WTC11 (cell line): ENCODE measurements around the gene ZDHHC18. TPM values are rescaled to one million over a fixed set of nuclear protein-coding genes. Genes with fewer than 3 reads are reported as not detected.
"Not testable (repeated sequence)": the region's sequence is repeated elsewhere in the genome, so short reads cannot be mapped to it uniquely, and the experiment has no call there.

Experiments
- ATAC-seq: fragments of 200-7000 bp; cut with Tn5 transposase; 2 replicates; pipeline ENCODE4 v1.10.0; 2021; ENCODE audit warnings: mild to moderate bottlenecking, moderate library complexity
- CTCF ChIA-PET: fragments of 300-600 bp; sonication (Branson Sonifier 250); formaldehyde crosslinking; loops from one replicate; lab custom pipeline; 2021; ENCODE audit warnings: antibody characterized with exemption; lab: Charles Lee
- POLR2A ChIA-PET: fragments of 350-600 bp; sonication (Branson Sonifier 250); formaldehyde crosslinking; loops from one replicate; lab custom pipeline; 2021; ENCODE audit warnings: antibody characterized with exemption; lab: Charles Lee
- DNase-seq: peaks from one replicate; pipeline ENCODE4 v3.0.0; 2021; ENCODE audit warnings: low spot score
- H3K27ac Mint-ChIP-seq: 2 replicates; pipeline ENCODE4 v1.8.0; 2021; ENCODE audit warnings: mixed read lengths
- H3K27me3 Mint-ChIP-seq: 2 replicates; pipeline ENCODE4 v1.8.0; 2021; ENCODE audit warnings: low read depth, mild to moderate bottlenecking, moderate library complexity, mixed read lengths
- H3K36me3 Mint-ChIP-seq: 2 replicates; pipeline ENCODE4 v1.8.0; 2021; ENCODE audit warnings: mixed read lengths
- H3K4me1 Mint-ChIP-seq: 2 replicates; pipeline ENCODE4 v1.8.0; 2022; ENCODE audit warnings: mixed read lengths
- H3K4me3 Mint-ChIP-seq: 2 replicates; pipeline ENCODE4 v1.8.0; 2021; ENCODE audit warnings: mild to moderate bottlenecking, moderate library complexity, mixed read lengths
- H3K9me3 Mint-ChIP-seq: 2 replicates; pipeline ENCODE4 v1.8.0; 2021; ENCODE audit warnings: mixed read lengths
- CBFB ChIP-seq: sonication (generic); formaldehyde crosslinking; IDR thresholded peaks from 2 replicates; pipeline ENCODE4 v1.8.1; 2022; ENCODE audit warnings: mild to moderate bottlenecking, low read depth, missing genetic modification reagents
- CREB1 ChIP-seq: sonication (generic); formaldehyde crosslinking; IDR thresholded peaks from 2 replicates; pipeline ENCODE4 v1.8.0; 2023; ENCODE audit warnings: mild to moderate bottlenecking, missing genetic modification reagents
- IRF2 ChIP-seq: sonication (generic); formaldehyde crosslinking; IDR thresholded peaks from 2 replicates; pipeline ENCODE4 v1.8.0; 2022; ENCODE audit warnings: low read depth, missing genetic modification reagents, borderline replicate concordance
- NR2C2 ChIP-seq: sonication (generic); formaldehyde crosslinking; IDR thresholded peaks from 2 replicates; pipeline ENCODE4 v1.8.0; 2022; ENCODE audit warnings: mild to moderate bottlenecking, missing genetic modification reagents
- SMAD4 ChIP-seq: sonication (generic); formaldehyde crosslinking; IDR thresholded peaks from 2 replicates; pipeline ENCODE4 v1.8.0; 2022; ENCODE audit warnings: mild to moderate bottlenecking, missing genetic modification reagents
- TP53 ChIP-seq: sonication (generic); formaldehyde crosslinking; IDR thresholded peaks from 2 replicates; pipeline ENCODE4 v1.8.1; 2023; ENCODE audit warnings: mild to moderate bottlenecking, missing genetic modification reagents
- ZNF121 ChIP-seq: sonication (generic); formaldehyde crosslinking; IDR thresholded peaks from 2 replicates; pipeline ENCODE4 v1.8.0; 2023; ENCODE audit warnings: missing genetic modification reagents
- ZNF219 ChIP-seq: sonication (generic); formaldehyde crosslinking; IDR thresholded peaks from 2 replicates; pipeline ENCODE4 v1.8.0; 2023; ENCODE audit warnings: missing genetic modification reagents, mild to moderate bottlenecking, borderline replicate concordance
- ZNF263 ChIP-seq: sonication (generic); formaldehyde crosslinking; IDR thresholded peaks from 2 replicates; pipeline ENCODE4 v1.8.1; 2022; ENCODE audit warnings: low read depth, mild to moderate bottlenecking, moderate library complexity, missing genetic modification reagents
- ZNF423 ChIP-seq: fragments of 250-450 bp; sonication (Bioruptor Pico); IDR thresholded peaks from 2 replicates; pipeline ENCODE4 v2.1.2; 2022; ENCODE audit warnings: mild to moderate bottlenecking, moderate library complexity
- ZNF512 ChIP-seq: sonication (generic); formaldehyde crosslinking; IDR thresholded peaks from 2 replicates; pipeline ENCODE4 v1.8.1; 2022; ENCODE audit warnings: missing genetic modification reagents, borderline replicate concordance
- ZNF532 ChIP-seq: fragments of 250-450 bp; sonication (Bioruptor Pico); IDR thresholded peaks from 2 replicates; pipeline ENCODE4 v1.9.0; 2021; ENCODE audit warnings: mild to moderate bottlenecking, borderline replicate concordance
- total RNA-seq: library from RNA; stranded (reverse); gene quantifications from 3 replicates; pipeline ENCODE4 v1.2.3, GENCODE V29; 2021
- TF ChIP-seq, protein P1 (sequence below): sonication (generic); formaldehyde crosslinking; IDR thresholded peaks from 2 replicates; pipeline ENCODE4 v1.8.0; 2022; ENCODE audit warnings: mild to moderate bottlenecking, missing genetic modification reagents
- TF ChIP-seq, protein P2 (sequence below): sonication (generic); formaldehyde crosslinking; IDR thresholded peaks from 2 replicates; pipeline ENCODE4 v1.8.0; 2022; ENCODE audit warnings: mild to moderate bottlenecking, missing genetic modification reagents
- TF ChIP-seq, protein P3 (sequence below): sonication (generic); formaldehyde crosslinking; IDR thresholded peaks from 2 replicates; pipeline ENCODE4 v1.8.1; 2023; ENCODE audit warnings: mild to moderate bottlenecking, missing genetic modification reagents, moderate library complexity
- TF ChIP-seq, protein P4 (sequence below): sonication (generic); formaldehyde crosslinking; IDR thresholded peaks from 2 replicates; pipeline ENCODE4 v1.8.1; 2023; ENCODE audit warnings: mild to moderate bottlenecking, missing genetic modification reagents

The ZDHHC18 gene
- total RNA-seq, 1 experiment from 2014 or later = 26.5 TPM

- POLR2A ChIA-PET = no interaction called here
- no peak overlapping the region for H3K27ac Mint-ChIP-seq
- H3K4me3 Mint-ChIP-seq = no peak overlapping the region
- no peaks in the 10 kb centered on the region for H3K9me3 Mint-ChIP-seq
- TF ChIP-seq SMAD4 (CRISPR knock-in tag) (no peak), CREB1 (CRISPR knock-in tag) (no peak), ZNF219 (CRISPR knock-in tag) (no peak), TP53 (CRISPR knock-in tag) (no peak), ZNF532 (CRISPR knock-in tag) (no peak), CBFB (CRISPR knock-in tag) (no peak), ZNF512 (CRISPR knock-in tag) (no peak), ZNF423 (no peak), NR2C2 (CRISPR knock-in tag) (no peak), ZNF263 (no peak), IRF2 (CRISPR knock-in tag) (no peak), ZNF121 (CRISPR knock-in tag) (no peak)
- TF ChIP-seq, protein P1, sequence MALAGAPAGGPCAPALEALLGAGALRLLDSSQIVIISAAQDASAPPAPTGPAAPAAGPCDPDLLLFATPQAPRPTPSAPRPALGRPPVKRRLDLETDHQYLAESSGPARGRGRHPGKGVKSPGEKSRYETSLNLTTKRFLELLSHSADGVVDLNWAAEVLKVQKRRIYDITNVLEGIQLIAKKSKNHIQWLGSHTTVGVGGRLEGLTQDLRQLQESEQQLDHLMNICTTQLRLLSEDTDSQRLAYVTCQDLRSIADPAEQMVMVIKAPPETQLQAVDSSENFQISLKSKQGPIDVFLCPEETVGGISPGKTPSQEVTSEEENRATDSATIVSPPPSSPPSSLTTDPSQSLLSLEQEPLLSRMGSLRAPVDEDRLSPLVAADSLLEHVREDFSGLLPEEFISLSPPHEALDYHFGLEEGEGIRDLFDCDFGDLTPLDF = no peak
- TF ChIP-seq, protein P2, sequence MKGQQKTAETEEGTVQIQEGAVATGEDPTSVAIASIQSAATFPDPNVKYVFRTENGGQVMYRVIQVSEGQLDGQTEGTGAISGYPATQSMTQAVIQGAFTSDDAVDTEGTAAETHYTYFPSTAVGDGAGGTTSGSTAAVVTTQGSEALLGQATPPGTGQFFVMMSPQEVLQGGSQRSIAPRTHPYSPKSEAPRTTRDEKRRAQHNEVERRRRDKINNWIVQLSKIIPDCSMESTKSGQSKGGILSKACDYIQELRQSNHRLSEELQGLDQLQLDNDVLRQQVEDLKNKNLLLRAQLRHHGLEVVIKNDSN (CRISPR knock-in tag) = no peak
- TF ChIP-seq, protein P3, sequence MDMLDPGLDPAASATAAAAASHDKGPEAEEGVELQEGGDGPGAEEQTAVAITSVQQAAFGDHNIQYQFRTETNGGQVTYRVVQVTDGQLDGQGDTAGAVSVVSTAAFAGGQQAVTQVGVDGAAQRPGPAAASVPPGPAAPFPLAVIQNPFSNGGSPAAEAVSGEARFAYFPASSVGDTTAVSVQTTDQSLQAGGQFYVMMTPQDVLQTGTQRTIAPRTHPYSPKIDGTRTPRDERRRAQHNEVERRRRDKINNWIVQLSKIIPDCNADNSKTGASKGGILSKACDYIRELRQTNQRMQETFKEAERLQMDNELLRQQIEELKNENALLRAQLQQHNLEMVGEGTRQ (CRISPR knock-in tag) = no peak
- TF ChIP-seq, protein P4, sequence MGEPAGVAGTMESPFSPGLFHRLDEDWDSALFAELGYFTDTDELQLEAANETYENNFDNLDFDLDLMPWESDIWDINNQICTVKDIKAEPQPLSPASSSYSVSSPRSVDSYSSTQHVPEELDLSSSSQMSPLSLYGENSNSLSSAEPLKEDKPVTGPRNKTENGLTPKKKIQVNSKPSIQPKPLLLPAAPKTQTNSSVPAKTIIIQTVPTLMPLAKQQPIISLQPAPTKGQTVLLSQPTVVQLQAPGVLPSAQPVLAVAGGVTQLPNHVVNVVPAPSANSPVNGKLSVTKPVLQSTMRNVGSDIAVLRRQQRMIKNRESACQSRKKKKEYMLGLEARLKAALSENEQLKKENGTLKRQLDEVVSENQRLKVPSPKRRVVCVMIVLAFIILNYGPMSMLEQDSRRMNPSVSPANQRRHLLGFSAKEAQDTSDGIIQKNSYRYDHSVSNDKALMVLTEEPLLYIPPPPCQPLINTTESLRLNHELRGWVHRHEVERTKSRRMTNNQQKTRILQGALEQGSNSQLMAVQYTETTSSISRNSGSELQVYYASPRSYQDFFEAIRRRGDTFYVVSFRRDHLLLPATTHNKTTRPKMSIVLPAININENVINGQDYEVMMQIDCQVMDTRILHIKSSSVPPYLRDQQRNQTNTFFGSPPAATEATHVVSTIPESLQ = no peak
- TF ChIP-seq, all 79 proteins: peak for 0
- CTCF ChIA-PET = interaction anchor here (0.6 to 1.4 kb wide), 3 partner anchors 11 to 34 kb away, joined by 3 to 5 read pairs (median 3); no protein-coding TSS in a partner anchor
- H3K4me1 Mint-ChIP-seq = peaks cover 7% of the 10 kb centered on the region
- ATAC-seq = no peak
- DNase-seq = no peak
- H3K36me3 Mint-ChIP-seq = peaks cover 44% of the 10 kb centered on the region
- H3K27me3 Mint-ChIP-seq = peaks cover 2% of the 10 kb centered on the region; the same call in 1 of the 2 replicates
These were observed 7.2 kb downstream of the ZDHHC18 start for GRCh38 chr1:26833432-26834405.

DNA sequence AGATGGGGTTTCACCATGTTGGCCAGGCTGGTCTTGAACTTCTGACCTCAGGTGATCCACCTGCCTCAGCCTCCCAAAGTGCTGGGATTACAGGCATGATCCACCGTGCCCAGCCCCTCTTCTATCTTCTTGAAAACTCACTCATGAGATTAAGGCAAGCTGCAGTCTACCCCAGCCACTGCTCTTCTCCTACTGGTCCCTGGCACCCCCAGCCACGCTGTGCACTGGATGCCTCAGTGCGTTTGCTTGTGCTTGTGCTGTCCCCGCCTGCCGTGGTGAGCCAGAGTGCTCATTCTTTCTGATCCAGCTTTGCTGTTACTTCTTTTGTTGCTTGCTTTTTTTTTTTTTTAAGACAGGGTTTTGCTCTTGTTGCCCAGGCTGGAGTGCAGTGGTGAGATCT is 11.2 kb downstream of the ZDHHC18 start:
- H3K4me3 Mint-ChIP-seq, H3K27me3 Mint-ChIP-seq, POLR2A ChIA-PET, ATAC-seq, DNase-seq, H3K4me1 Mint-ChIP-seq, H3K9me3 Mint-ChIP-seq, H3K27ac Mint-ChIP-seq: not testable (repeated sequence)
- peaks cover 47% of the 10 kb centered on the region for H3K36me3 Mint-ChIP-seq
- CTCF ChIA-PET = interaction anchor here (1.6 kb wide), 1 partner anchor 28 kb away, joined by 3 read pairs; no protein-coding TSS in a partner anchor
